Dermis microvascular lymphatic vessel endothelial cell (primary cell): ENCODE data around the gene CEACAM5. TPM values are rescaled to one million over a fixed set of nuclear protein-coding genes. Genes with fewer than 3 reads are reported as not detected.

Source experiments
- DNase-seq, 2 donors: peaks; one replicate each; pipeline versions ENCODE4 v3.0.0 to v3.0.0-alpha.2; 2010; ENCODE audit warnings: low read depth in 2 of 2
- total RNA-seq: library from RNA; depleted of rRNA; stranded (reverse); fragments of >200 nt; gene quantifications from 2 replicates; pipeline ENCODE4 v1.2.1, GENCODE V29; 2014

CEACAM5 gene
- not detected in 2 replicates for total RNA-seq

GRCh38 chr19:41708481-41708880 lies at the start of gene CEACAM5:
Gene CEACAM5, plus strand, starts transcription at chr19:41708626. Its CDS starts 106 bp downstream, at chr19:41708732.
- no peak for DNase-seq

DNA sequence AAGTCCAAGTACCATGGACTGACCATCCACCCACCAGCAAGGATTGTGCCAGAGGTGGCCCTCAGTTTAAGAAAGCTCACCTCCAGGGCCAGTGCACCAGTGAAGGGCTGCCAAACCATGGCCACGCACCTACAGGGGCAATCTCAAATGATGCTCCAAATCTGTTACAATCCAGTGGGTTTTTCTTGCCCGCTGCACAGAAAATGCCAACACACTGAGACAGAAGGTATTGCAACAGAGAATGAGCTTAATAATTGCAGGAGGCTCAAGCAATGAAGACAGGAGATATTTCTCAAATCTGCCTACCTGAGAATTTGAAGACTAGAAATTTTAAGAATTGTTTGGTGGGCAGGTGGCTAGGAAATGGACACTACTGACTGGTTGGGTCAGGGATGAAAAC lies 42.4 kb upstream of the CEACAM5 start:
- DNase-seq: no peak

GRCh38 chr19:41668315-41668714 lies 40.1 kb upstream of the CEACAM5 start:
- DNase-seq: no peak

DNA sequence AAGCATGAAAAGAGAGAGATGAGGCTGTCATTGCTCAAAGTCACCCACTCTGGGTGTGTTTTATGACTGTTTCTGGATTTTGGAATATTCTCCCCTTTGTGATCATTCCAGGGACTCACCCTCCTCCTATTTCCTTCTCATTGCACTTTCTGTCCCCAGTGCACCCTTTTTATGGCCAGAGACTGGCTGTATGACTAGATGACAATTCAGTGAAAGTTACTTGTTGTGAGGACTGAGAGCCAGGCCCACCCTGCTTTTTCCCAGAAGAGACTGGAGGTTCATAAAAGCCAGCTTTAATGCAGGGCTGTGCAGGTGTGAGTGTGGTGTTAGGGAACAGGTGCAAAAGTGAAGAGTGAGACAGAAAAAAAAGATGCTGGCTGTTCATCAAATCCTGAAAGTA lies 37.7 kb upstream of the CEACAM5 start:
- no peak for DNase-seq

DNA sequence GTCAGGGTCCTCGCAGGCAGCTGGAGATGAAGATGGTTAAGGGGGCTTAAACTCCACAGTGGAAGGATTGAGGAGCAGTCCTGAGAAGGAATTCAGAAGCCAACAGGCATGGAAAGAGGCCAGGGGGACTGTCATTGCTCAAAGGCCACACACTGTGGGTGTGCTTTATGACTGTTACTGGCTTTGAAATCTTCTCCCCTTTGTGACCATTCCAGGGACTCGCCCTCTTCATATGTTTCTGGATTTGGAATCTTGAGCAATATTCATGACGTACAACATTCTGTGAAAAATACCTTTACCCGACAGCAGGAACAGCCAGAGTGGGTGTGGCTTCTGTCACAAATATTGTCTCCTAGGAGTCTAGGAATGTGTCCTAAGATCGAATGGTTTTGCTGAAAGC lies 36.9 kb upstream of the CEACAM5 start:
- no peak for DNase-seq

DNA sequence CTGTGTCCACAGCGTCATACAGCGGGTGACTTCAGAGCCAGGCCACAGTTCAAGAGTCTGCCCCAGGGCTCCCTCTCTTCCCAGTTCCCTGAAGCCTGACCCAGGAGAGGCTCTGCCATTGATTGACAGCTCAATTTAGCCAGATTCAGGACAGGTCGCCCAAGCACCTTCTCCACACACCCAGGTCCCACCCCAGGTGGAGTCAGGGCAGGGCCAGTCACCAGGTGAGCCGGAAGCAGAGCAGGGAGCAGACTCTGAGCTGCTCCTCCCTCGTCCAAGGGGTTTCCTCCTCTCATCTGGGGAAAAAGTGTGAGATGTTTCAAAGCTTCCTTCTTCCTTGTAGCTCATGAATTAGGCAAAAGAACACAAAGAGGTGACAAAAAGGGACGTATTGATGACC lies 26.0 kb upstream of the CEACAM5 start:
- no peak for DNase-seq

GRCh38 chr19:41687419-41687818 lies 21.0 kb upstream of the CEACAM5 start:
- DNase-seq: peak in 1 of 2 donors; percentile 12

GRCh38 chr19:41688098-41688497 lies 20.3 kb upstream of the CEACAM5 start, which contains the start of gene CEACAM7:
Gene CEACAM7, minus strand, starts transcription at chr19:41688270. Its CDS starts 105 bp downstream, at chr19:41688165.
- DNase-seq: no peak

GRCh38 chr19:41688687-41689086 lies 19.7 kb upstream of the CEACAM5 start:
- no peak for DNase-seq

DNA sequence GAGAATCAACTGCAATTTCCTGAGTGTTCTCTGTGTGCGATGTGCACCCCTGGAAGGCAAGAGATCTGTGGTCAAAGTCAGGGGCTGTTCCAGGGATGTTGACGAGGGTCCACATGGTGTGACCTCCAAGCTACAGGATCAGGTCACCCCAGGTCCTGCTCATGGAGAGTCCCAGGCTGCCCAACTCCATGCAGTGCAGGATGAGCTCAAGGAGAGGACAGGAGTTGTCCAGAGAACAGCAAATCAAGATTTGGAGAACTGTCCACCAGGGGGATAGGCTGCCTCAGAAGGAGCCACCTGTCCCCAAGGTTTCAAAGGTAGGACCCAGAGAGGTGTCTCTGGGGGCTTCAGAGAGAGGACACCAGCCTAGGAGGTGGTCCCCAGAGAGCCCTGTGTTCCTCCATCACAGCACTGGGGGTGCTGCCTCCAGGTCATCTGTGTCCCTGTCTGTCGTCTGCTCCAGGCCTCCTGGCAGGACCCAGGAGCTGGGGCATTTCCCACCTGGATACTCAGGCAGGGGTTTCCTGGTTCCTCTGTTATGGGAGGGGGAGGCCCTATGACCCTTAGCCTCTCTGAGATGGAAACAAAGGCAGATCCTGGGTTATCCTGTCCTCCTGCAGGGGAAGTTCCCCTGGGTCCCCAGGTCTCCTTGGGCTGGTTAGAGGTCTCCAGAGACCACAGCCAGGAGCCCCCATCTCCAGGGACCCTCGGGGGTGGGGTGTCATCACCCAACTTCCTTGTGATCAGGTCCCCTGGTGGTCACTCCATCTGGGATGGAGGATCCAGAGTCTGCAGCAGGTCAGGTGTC lies 18.2 kb upstream of the CEACAM5 start:
- DNase-seq: no peak

DNA sequence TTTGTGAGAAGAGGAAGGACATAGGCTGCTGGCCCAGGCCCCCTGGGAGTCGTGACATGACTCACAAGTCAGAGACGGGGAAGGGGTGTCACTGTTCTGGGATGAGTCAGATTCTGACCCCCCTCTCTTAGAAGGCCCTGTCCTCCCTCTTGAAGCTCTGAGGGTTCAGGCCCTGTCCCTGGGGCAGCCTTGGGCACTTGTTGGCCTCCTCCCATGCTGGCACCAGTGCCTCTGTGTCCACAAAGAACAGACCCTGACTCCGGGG lies 17.7 kb upstream of the CEACAM5 start:
- no peak for DNase-seq

GRCh38 chr19:41691268-41691970 lies 17.0 kb upstream of the CEACAM5 start:
- DNase-seq: peak in 1 of 2 donors; percentile 18

DNA sequence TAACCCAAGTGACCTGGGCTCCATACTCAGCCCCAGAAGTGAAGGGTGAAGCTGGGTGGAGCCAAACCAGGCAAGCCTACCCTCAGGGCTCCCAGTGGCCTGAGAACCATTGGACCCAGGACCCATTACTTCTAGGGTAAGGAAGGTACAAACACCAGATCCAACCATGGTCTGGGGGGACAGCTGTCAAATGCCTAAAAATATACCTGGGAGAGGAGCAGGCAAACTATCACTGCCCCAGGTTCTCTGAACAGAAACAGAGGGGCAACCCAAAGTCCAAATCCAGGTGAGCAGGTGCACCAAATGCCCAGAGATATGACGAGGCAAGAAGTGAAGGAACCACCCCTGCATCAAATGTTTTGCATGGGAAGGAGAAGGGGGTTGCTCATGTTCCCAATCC lies 14.2 kb upstream of the CEACAM5 start:
- no peak for DNase-seq

- DNase-seq: no peak
These were observed 13.4 kb upstream of the CEACAM5 start for GRCh38 chr19:41694831-41695635.

DNA sequence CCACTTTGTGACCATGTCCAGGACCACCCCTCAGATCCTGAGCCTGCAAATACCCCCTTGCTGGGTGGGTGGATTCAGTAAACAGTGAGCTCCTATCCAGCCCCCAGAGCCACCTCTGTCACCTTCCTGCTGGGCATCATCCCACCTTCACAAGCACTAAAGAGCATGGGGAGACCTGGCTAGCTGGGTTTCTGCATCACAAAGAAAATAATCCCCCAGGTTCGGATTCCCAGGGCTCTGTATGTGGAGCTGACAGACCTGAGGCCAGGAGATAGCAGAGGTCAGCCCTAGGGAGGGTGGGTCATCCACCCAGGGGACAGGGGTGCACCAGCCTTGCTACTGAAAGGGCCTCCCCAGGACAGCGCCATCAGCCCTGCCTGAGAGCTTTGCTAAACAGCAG lies 12.7 kb upstream of the CEACAM5 start:
- DNase-seq: no peak

GRCh38 chr19:41696402-41697197 lies 11.8 kb upstream of the CEACAM5 start:
- peak in 1 of 2 donors; percentile 22 for DNase-seq

DNA sequence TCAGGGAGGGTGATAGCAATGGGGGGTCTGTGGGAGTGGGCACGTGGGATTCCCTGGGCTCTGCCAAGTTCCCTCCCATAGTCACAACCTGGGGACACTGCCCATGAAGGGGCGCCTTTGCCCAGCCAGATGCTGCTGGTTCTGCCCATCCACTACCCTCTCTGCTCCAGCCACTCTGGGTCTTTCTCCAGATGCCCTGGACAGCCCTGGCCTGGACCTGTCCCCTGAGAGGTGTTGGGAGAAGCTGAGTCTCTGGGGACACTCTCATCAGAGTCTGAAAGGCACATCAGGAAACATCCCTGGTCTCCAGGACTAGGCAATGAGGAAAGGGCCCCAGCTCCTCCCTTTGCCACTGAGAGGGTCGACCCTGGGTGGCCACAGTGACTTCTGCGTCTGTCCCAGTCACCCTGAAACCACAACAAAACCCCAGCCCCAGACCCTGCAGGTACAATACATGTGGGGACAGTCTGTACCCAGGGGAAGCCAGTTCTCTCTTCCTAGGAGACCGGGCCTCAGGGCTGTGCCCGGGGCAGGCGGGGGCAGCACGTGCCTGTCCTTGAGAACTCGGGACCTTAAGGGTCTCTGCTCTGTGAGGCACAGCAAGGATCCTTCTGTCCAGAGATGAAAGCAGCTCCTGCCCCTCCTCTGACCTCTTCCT lies 11.1 kb upstream of the CEACAM5 start:
- no peak for DNase-seq

- no peak for DNase-seq
These were observed 9.6 kb upstream of the CEACAM5 start for GRCh38 chr19:41698746-41699230.

DNA sequence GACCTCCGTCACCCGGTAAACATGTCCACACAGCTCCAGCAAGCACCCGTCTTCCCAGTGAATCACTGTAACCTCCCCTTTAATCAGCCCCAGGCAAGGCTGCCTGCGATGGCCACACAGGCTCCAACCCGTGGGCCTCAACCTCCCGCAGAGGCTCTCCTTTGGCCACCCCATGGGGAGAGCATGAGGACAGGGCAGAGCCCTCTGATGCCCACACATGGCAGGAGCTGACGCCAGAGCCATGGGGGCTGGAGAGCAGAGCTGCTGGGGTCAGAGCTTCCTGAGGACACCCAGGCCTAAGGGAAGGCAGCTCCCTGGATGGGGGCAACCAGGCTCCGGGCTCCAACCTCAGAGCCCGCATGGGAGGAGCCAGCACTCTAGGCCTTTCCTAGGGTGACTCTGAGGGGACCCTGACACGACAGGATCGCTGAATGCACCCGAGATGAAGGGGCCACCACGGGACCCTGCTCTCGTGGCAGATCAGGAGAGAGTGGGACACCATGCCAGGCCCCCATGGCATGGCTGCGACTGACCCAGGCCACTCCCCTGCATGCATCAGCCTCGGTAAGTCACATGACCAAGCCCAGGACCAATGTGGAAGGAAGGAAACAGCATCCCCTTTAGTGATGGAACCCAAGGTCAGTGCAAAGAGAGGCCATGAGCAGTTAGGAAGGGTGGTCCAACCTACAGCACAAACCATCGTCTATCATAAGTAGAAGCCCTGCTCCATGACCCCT lies 9.0 kb upstream of the CEACAM5 start:
- DNase-seq: no peak

- no peak for DNase-seq
These were observed 8.5 kb upstream of the CEACAM5 start for GRCh38 chr19:41699968-41700323.
